DND-41 (cell line): ENCODE measurements around the gene PLEKHA5.

Source experiments
- ATAC-seq: fragments of 200-7000 bp; cut with Tn5 transposase; 3 replicates; pipeline ENCODE4 v1.9.1; 2021; ENCODE audit warnings: low read depth; ENCODE audit not compliant: insufficient read depth
- DNase-seq: peaks from one replicate; pipeline ENCODE4 v3.0.0-alpha.2; 2020
- H2AFZ ChIP-seq: 2 replicates; pipeline ENCODE4 v1.6.0; 2012; ENCODE audit warnings: low read depth, low read length
- H3K27ac ChIP-seq: 2 replicates; pipeline ENCODE4 v1.5.1; 2012; ENCODE audit warnings: low read length, inconsistent platforms
- H3K27me3 ChIP-seq: fragments of 200-600 bp; sonication (generic); 2 replicates; pipeline ENCODE4 v1.6.0; 2012; ENCODE audit warnings: low read length, mild to moderate bottlenecking, inconsistent platforms; ENCODE audit not compliant: insufficient read depth, poor library complexity
- H3K36me3 ChIP-seq: 2 replicates; pipeline ENCODE4 v1.5.1; 2012; ENCODE audit warnings: low read length, inconsistent platforms; ENCODE audit not compliant: insufficient read depth
- H3K4me1 ChIP-seq: 2 replicates; pipeline ENCODE4 v1.5.1; 2012; ENCODE audit warnings: mild to moderate bottlenecking, low read length; ENCODE audit not compliant: insufficient read depth
- H3K4me2 ChIP-seq: 2 replicates; pipeline ENCODE4 v1.6.0; 2012; ENCODE audit warnings: mild to moderate bottlenecking, moderate library complexity, low read length, inconsistent platforms; ENCODE audit not compliant: insufficient read depth
- H3K4me3 ChIP-seq, 2 experiments: fragments of 200-600 bp in 1 of 2; shearing (Covaris generic) in 1 of 2; 2 replicates each; pipeline ENCODE4 v1.5.1; 2012 to 2016; ENCODE audit warnings: inconsistent platforms in 2 of 2, low read length in 2 of 2, mild to moderate bottlenecking in 2 of 2, low read depth in 1 of 2, moderate library complexity in 1 of 2
- H3K79me2 ChIP-seq: 2 replicates; pipeline ENCODE4 v1.6.0; 2012; ENCODE audit warnings: low read length, inconsistent platforms; ENCODE audit not compliant: insufficient read depth
- H3K9ac ChIP-seq: 2 replicates; pipeline ENCODE4 v1.6.0; 2012; ENCODE audit warnings: low read depth, mild to moderate bottlenecking, inconsistent platforms, low read length, moderate library complexity
- H3K9me3 ChIP-seq: 2 replicates; pipeline ENCODE4 v1.5.1; 2012; ENCODE audit warnings: low read length, moderate library complexity, mild to moderate bottlenecking, inconsistent platforms; ENCODE audit not compliant: insufficient read depth, severe bottlenecking
- H4K20me1 ChIP-seq: 2 replicates; pipeline ENCODE4 v1.6.0; 2012; ENCODE audit warnings: low read length; ENCODE audit not compliant: insufficient read depth
- EZH2 ChIP-seq: IDR thresholded peaks from 3 replicates; pipeline ENCODE4 v1.6.1; 2012; ENCODE audit warnings: borderline replicate concordance, low read depth, mild to moderate bottlenecking, moderate library complexity, low read length, inconsistent platforms; ENCODE audit not compliant: severe bottlenecking
- TF ChIP-seq, protein P1 (sequence below): IDR thresholded peaks from 2 replicates; pipeline ENCODE4 v1.5.1; 2012; ENCODE audit warnings: borderline replicate concordance, low read length, moderate library complexity, mild to moderate bottlenecking; ENCODE audit not compliant: poor library complexity, severe bottlenecking; ENCODE audit errors: extremely low read depth

Gene PLEKHA5

GRCh38 chr12:19201661-19202060, 72.1 kb downstream of the PLEKHA5 start:
- Histone ChIP-seq H3K9ac (no peak overlapping the region), H3K27me3 (no peaks in the 10 kb centered on the region), H4K20me1 (no peaks in the 10 kb centered on the region; the same call in 1 of the 2 replicates), H3K4me3 (no peak overlapping the region), H2AFZ (no peak overlapping the region), H3K79me2 (no peaks in the 10 kb centered on the region; the same call in none of the 2 replicates), H3K4me2 (no peak overlapping the region), H3K36me3 (no peaks in the 10 kb centered on the region), H3K27ac (no peak overlapping the region), H3K9me3 (no peaks in the 10 kb centered on the region), H3K4me1 (peaks cover 12% of the 10 kb centered on the region)
- ATAC-seq (no peak), DNase-seq (no peak)
- no peak for TF ChIP-seq EZH2
- TF ChIP-seq, protein P1, sequence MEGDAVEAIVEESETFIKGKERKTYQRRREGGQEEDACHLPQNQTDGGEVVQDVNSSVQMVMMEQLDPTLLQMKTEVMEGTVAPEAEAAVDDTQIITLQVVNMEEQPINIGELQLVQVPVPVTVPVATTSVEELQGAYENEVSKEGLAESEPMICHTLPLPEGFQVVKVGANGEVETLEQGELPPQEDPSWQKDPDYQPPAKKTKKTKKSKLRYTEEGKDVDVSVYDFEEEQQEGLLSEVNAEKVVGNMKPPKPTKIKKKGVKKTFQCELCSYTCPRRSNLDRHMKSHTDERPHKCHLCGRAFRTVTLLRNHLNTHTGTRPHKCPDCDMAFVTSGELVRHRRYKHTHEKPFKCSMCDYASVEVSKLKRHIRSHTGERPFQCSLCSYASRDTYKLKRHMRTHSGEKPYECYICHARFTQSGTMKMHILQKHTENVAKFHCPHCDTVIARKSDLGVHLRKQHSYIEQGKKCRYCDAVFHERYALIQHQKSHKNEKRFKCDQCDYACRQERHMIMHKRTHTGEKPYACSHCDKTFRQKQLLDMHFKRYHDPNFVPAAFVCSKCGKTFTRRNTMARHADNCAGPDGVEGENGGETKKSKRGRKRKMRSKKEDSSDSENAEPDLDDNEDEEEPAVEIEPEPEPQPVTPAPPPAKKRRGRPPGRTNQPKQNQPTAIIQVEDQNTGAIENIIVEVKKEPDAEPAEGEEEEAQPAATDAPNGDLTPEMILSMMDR, result no peak

DNA sequence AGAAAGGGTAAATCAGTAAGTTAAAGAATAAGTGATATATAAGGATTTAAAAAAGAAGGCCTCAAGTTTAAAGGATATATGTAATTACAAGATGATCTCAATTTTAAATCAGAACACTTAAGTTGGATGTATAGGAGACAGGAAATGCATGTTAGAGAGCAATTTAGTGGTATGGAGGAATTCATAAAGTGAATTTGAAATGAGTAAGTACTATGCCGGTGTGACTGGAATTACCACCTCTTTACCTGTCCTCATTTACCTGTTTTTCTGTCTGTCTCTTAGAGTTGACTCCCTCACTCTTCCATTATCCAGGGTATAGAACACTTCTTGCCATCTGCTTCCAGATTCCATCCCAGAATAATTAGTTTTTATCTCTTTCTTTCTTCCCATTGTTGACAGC, 73.5 kb downstream of the PLEKHA5 start:
- no peak overlapping the region for H3K4me2 ChIP-seq
- no peak for DNase-seq

DNA sequence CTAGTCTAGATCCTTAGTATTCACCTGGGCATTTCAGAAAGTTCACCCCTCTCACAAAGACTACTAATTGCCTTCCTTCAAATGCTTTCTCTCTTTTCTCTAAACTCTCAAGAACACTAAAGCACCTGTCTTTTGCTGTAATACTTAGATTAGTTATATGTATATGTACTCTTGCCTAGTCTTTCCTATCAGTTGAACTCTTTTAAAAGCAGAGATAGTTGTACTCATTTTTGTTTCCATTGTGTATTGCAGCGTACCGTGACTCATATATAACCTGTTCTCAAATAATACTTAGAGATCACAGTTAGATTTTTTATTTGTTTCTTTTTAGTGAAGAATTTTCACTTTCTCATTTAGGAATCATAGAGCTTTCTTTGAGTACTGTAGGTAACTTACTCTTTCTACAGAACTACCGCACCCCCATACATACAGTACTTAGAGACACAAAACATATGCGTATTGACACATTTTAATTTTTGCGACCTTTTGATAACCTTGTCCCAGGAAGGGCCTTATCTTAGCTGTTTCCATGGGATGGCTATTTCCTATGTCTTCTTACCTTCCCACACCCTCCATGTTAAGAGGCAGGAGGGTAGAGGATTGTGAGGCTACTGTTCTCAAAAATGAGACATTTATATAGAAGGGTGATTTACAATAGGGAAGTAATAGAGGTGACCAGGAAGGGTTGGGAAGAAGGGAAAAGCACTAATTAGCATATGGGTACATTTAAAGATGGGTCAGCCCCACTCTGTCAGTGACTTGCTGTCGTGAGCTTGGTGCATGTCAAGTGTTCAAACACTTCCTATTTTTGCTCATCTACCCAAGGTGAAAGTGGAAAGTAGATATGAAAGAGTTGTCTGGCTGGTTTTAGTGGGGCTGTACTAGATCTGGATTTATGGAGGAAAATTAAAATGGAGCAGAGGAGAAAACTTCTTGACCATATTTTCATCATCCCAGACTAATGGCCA, 74.3 kb downstream of the PLEKHA5 start:
- Histone ChIP-seq H3K4me3 (no peak overlapping the region), H3K9ac (no peak overlapping the region), H2AFZ (no peak overlapping the region), H3K27ac (no peak overlapping the region), H3K4me2 (no peak overlapping the region), H3K4me1 (peaks cover 11% of the 10 kb centered on the region), H4K20me1 (no peaks in the 10 kb centered on the region; the same call in 1 of the 2 replicates), H3K27me3 (no peaks in the 10 kb centered on the region), H3K36me3 (no peaks in the 10 kb centered on the region), H3K9me3 (no peaks in the 10 kb centered on the region), H3K79me2 (no peaks in the 10 kb centered on the region; the same call in 1 of the 2 replicates)
- no peak for TF ChIP-seq EZH2
- TF ChIP-seq, protein P1, result no peak
- ATAC-seq (no peak), DNase-seq (no peak)

More for the DNA sequence above, 73.5 kb downstream of the PLEKHA5 start:
- no peak for TF ChIP-seq EZH2
- TF ChIP-seq, protein P1, result no peak
- Histone ChIP-seq H3K4me3 (no peak overlapping the region), H3K27me3 (no peaks in the 10 kb centered on the region), H3K36me3 (no peaks in the 10 kb centered on the region), H2AFZ (no peak overlapping the region), H3K9ac (no peak overlapping the region), H3K9me3 (no peaks in the 10 kb centered on the region), H3K27ac (no peak overlapping the region), H3K4me1 (peaks cover 12% of the 10 kb centered on the region), H3K79me2 (no peaks in the 10 kb centered on the region; the same call in 1 of the 2 replicates), H4K20me1 (no peaks in the 10 kb centered on the region; the same call in 1 of the 2 replicates)
- no peak for ATAC-seq
